GM12865 (cell line): Measurements from ENCODE around the gene C9orf43.

Experiments
- DNase-seq: peaks from one replicate; pipeline ENCODE4 v3.0.0; 2010; ENCODE audit warnings: low read depth
- H3K4me3 ChIP-seq: 2 replicates; pipeline ENCODE4 v1.5.1; 2011; ENCODE audit warnings: mild to moderate bottlenecking, low read depth, low read length, control low read depth
- TF ChIP-seq, protein P1 (sequence below): IDR thresholded peaks from 2 replicates; pipeline ENCODE4 v1.5.1; 2011; ENCODE audit warnings: low read length, control low read depth, low read depth, inconsistent platforms; ENCODE audit not compliant: insufficient read depth; ENCODE audit errors: missing control alignments

The C9orf43 gene

DNA sequence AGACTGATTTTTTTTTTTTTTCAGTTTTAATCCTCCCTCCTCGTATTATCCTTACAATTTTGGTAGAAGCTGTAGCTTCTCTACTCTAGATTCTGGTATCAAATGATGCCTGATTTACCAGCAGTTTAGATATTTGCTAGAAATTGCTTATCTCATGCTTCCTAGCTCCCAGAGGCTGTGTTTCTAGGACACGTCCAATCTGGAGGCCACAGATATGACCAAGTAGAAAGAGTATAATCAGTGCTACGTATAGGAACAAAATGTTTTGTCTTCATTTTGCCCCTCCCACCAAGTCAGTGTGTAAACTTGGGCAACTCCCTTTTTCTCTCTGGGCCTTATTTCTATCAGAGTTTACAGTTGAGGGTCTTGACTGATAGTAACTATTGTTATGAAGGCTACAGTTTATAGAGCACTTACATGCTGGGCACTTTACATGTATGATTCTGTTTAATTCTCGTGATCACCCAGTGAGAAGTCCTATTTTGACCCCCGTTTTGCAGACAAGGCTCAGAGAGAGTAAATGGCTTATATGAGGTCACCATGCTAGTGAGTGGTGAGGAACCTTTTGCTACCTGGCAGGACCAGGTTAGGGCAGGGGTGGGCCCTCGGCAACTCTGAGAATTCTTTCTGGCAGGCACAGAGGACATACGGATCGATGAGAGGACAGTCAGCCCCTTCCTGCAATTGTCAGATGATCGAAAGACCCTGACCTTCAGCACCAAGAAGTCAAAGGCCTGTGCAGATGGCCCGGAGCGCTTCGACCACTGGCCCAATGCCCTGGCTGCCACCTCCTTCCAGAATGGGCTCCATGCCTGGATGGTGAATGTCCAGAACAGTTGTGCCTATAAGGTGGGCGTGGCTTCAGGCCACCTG lies 41.3 kb upstream of the C9orf43 start:
- DNase-seq: no peak
- H3K4me3 ChIP-seq: no peak overlapping the region
- TF ChIP-seq, protein P1, sequence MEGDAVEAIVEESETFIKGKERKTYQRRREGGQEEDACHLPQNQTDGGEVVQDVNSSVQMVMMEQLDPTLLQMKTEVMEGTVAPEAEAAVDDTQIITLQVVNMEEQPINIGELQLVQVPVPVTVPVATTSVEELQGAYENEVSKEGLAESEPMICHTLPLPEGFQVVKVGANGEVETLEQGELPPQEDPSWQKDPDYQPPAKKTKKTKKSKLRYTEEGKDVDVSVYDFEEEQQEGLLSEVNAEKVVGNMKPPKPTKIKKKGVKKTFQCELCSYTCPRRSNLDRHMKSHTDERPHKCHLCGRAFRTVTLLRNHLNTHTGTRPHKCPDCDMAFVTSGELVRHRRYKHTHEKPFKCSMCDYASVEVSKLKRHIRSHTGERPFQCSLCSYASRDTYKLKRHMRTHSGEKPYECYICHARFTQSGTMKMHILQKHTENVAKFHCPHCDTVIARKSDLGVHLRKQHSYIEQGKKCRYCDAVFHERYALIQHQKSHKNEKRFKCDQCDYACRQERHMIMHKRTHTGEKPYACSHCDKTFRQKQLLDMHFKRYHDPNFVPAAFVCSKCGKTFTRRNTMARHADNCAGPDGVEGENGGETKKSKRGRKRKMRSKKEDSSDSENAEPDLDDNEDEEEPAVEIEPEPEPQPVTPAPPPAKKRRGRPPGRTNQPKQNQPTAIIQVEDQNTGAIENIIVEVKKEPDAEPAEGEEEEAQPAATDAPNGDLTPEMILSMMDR: no peak

DNA sequence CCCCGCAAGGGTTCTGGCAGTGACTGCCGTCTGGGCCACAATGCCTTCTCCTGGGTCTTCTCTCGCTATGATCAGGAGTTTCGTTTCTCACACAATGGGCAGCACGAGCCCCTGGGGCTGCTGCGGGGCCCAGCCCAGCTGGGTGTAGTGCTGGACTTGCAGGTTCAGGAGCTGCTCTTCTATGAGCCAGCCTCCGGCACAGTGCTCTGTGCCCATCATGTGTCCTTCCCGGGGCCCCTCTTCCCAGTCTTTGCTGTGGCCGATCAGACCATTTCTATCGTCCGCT lies 40.7 kb upstream of the C9orf43 start:
- no peak for DNase-seq
- H3K4me3 ChIP-seq: no peak overlapping the region
- TF ChIP-seq, protein P1: no peak

DNA sequence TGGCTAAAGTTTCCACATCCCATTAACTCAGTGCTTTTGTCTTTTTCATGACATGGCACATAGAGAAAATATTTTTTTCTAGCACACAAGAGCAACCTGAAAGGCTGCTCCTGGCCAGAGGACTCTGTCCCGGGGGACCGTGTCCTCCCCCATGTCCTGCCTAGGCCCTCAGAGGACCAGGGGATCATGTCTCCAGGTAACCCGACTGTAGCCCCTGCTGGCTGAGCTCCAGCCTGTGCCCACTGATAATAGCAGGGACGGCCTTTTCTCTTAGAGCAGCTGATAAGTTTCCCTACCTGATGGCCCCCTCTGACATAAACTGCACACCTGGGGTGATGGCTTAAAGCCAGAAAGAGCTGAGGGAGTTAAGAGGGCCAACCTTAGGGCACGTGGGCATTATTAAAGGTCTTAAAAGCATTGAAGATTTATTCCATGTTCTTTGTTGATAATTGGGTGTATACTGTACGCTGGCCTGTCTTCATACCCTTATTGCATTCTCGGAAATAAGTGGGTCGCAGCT lies 39.7 kb upstream of the C9orf43 start:
- TF ChIP-seq, protein P1: no peak
- H3K4me3 ChIP-seq: no peak overlapping the region
- DNase-seq: no peak

DNA sequence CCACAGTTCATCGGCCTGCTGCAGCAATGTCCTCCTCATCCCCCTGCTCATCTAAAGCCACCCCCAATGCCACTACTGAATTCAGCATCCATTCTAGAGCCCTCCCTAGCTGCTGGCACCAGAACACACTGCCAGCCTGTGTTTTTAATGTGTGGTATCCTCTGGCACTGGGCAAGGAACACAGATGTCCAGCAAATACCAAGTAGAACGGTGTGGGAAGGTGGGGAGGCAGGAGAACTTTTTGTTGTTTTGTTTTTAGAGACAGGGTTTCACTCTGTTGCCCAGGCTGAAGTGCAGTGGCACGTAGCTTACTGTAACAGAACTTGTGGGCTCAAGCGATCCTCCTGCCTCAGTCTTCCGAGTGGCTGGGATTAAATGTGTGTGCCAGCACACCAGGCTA lies 38.5 kb upstream of the C9orf43 start:
- TF ChIP-seq, protein P1: no peak
- H3K4me3 ChIP-seq: no peak overlapping the region
- no peak for DNase-seq

DNA sequence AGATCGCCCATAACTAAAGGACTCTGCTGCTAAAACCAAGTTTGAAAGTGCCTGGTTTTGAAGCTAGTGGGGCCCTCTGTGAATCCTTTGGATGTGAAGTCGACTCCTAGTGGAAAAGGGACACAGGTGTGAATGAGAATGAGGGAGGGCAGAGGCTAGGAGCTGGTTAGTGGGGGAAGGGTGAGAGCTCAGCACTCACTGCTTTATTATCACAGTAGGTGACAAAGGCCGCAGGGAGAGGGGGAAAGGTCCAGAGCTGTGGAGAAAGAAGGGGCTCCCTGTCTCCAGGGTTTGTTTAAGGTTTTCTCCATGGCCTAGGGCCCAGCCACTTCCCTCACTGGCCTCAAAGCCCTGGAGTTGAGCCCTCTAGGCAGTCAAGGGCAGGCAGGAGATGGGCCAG lies 37.3 kb upstream of the C9orf43 start:
- no peak overlapping the region for H3K4me3 ChIP-seq
- TF ChIP-seq, protein P1: no peak
- DNase-seq: no peak

DNA sequence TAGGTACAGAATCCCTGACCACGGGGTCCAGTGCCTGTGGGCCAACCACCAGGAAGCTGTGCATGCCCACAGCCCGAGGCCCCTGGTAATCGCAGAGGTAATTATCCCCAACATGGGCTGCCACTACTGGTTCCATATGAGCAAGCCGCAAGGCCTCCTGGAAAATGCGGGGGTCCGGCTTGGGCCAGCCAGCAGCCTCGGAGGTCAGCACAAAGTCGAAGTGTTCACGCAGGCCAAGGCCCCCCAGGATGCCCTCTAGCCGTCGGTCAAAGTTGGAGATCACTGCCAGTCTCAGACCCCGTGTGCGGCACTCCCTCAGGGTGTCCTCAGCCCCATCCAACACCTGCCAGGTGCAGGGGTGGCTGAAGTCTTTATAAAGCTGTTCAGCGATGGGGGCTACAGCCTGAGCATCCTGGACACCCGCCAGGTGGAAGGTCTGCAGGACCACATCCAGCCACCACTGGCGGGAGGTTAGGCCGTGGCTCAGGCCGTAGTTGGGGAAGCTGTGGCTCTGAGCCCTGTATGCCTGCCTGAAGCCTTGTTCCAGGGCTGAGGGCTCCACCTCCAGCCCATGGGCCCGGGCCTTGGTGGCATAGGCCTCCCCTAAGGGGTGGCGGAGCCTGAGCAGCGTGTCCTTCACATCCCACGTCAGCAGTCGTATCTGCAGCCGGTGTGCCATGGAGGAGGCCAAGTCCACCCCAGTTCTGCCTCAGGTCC lies 36.7 kb upstream of the C9orf43 start:
- TF ChIP-seq, protein P1: no peak
- no peak overlapping the region for H3K4me3 ChIP-seq
- no peak for DNase-seq
